Stimulated activated CD4-positive, alpha-beta T cell treated with anti-CD3 and anti-CD28 coated beads, Interleukin-1b, Interleukin-23, amount 100 ng/mL, for 24 hours (primary cell): ENCODE measurements around the gene PDE6B.
"Not testable (repeated sequence)": the region's sequence is repeated elsewhere in the genome, so short reads cannot be mapped to it uniquely, and the experiment has no call there.

Experiments
- DNase-seq, 4 experiments: peaks; one replicate each; pipeline ENCODE4 v3.0.0-alpha.2; 2020; ENCODE audit warnings: low read depth in 4 of 4, low spot score in 1 of 4

The PDE6B gene

DNA sequence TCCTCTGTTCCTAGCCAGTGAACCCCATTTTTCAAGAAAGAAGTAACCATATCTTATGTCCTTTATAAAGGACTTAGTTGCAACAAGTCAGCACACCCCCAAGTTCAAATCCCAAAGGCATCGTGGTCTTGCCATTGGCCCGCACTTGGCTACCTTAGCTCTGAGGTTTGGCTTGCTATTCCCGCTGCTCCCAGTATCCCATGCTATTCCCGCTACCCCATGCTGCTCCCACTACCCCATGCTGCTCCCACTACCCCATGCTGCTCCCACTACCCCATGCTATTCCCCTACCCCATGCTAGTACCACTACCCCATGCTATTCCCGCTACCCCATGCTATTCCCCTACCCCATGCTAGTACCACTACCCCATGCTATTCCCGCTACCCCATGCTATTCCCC, 42.8 kb downstream of the PDE6B start:
- DNase-seq: not testable (repeated sequence)

DNA sequence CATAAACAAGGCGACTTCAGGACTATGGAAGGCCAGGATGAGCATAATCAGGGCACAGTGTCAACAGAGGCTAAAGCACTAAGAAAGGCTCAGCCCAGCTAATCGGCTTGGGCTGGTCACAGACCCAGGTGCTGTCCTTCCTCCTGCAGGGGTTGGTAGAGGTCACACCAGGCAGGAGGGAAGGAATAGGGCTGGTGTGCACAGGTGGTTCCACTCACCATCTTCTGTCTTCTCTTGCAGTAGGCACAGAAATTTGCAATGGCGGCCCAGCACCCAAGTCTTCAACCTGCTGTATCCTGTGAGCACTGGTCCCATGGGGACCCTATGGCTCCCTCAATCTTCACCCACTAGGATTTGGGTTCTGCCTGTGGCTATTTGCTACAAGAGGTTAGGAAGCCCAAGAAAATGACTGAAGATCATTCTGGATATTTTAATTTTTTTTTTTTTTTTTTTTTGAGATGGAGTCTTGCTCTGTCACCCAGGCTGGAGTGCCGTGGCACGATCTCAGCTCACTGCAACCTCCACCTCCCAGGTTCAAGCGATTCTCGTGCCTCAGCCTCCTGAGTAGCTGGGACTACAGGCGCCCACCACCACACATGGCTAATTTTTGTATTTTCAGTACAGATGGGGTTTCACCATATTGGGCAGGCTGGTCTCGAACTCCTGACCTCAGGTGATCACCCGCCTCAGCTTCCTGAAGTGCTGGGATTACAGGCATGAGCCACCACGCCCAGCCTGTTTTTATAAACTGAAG, 44.6 kb downstream of the PDE6B start:
- DNase-seq: not testable (repeated sequence)

DNA sequence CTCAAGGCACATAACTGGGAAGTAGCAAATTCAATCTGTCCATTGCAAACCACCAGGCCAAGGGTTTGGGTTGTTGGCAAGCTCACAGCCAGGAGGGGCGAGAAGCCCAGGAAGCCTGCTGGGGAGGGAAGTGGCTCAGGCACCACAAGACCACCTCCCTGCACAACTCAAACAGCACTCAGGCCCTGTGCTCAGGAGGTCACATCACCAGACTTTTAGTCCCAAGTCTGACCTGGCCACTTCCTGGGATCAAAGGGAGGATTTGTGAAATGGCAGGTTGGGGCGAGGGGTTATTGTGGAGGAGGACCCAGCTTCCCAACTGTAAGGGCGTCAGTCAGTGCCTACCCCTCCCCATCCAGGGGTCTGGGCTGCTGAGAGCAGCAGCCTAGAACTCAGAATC, 46.4 kb downstream of the PDE6B start:
- DNase-seq: no peak

DNA sequence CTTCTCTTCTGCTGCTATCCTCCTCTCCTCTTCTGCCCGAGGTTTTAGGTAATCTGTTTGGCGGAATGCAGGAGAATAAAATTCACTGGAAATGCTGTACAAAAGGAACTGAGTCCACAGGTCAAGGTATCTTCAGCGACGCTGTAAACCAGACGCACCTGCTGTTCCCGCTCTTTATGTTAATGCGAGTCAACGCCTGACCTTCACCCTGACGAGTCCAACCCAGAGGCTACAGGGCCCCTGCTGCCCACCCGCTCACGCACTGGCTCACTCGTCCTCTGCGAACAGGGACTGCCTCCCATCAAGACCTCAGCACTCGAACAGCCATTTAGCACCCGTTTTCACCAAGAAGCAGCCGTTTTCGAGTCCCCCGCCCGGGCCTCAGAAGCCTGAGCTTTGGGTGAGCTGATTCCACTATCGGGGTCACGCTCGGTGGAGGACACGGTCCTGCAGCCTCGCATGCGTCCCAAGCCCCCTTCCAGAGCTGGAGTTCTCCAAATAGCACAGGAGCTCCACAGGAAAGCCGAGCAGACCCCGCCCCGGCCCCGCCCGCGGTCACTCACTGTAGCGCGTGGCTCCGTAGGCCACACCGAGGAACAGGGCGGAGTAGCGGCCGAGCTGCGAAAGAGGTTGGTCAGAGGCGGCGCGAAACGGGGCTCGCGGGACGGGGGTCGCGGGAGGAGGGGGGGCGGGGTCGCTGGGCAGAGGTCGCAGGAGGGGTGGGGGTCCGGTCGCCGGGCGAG, 48.1 kb downstream of the PDE6B start:
- no peak for DNase-seq

DNA sequence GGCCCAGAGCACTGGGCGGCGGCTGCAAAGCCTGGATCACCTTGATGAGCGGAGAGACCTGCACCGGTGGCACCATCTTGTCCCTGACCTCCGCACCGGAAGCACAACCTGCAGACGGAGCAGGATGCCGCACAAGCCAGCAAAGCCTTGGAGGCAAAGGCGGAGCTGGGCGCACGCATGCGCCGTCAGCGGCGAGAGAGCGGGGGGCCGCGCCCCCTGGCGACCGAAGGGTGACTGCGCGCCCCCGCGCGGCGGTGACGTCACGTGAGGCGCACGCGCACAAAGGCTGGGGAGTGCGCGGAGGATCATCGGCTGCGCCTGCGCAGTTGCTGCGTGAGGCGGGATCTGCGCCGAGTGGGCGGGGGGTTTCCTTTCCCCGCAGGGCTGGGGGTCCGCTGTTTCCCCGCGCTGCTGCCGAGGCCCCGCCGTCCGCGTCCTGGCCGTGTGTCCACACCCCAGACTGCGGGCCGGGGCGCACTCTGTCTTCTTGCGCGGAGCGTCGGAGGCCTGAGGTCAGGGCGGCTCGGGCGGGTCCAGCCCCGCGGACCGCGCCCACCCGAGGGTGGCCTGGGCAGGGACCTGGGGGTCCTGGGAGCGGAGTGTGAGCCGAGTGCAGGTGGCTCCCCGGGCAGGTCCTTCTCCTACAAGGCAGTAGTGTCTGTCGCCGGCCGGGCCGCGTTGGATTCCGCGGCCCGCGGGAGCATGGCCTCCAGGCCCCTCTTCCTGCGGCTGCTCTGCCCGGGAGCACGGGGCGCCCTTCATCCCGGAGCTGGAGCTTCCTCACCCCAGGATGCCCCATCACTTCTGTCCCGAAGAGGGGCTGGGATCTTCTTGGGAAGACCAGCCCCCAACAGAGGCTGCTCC, 49.0 kb downstream of the PDE6B start, which contains the start of the genes ATP5ME and MYL5:
Gene ATP5ME, minus strand, starts transcription at position 105 of the 864 bp plus-strand sequence. Its CDS starts 29 bp downstream, at position 76.
Gene MYL5, plus strand, starts transcription at position 371 of the 864 bp plus-strand sequence. CDS start 3,485 bp downstream, outside the sequence.
- DNase-seq: peak; percentile 92 to 97 (median 96)

DNA sequence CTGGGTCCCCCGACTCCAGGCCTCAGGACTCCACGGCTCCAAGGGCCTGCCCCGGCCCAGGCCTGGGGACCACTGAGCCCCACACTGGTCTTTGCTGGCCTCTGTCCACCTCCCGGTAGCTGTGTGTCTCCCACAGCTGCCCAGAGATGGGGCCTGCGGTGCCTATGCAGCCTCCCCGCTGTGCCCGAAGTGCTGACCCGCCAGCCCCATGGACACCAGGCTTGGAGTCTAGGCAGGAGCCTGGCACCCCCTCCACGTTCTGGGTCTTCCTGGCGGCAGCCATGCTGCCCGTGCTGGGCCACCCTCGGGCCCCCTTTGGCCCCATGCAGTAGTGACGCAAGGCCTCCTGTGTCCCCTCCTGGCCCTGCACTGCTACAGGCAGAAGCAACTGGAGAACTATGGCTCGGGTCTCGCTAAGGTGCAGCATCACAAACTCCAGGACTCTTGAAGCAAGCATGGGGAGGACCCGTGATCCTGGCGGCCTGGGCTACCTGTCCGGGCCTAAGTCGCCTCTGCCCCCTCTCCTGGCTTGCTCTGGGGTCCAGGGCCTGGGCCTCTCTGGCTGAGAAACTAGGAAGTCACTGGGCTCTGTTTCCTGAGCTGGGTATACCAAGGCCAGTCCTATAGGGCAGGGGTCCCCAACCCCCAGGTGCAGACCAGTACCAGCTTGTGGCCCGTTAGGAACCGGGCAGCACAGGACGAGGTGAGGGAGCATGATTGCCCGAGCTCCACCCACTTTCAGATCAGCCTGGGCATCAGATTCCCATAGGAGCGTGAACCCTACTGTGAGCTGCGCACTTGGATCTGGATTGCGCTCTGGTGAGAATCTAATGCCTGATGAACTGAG, 49.9 kb downstream of the PDE6B start:
- DNase-seq: no peak

DNA sequence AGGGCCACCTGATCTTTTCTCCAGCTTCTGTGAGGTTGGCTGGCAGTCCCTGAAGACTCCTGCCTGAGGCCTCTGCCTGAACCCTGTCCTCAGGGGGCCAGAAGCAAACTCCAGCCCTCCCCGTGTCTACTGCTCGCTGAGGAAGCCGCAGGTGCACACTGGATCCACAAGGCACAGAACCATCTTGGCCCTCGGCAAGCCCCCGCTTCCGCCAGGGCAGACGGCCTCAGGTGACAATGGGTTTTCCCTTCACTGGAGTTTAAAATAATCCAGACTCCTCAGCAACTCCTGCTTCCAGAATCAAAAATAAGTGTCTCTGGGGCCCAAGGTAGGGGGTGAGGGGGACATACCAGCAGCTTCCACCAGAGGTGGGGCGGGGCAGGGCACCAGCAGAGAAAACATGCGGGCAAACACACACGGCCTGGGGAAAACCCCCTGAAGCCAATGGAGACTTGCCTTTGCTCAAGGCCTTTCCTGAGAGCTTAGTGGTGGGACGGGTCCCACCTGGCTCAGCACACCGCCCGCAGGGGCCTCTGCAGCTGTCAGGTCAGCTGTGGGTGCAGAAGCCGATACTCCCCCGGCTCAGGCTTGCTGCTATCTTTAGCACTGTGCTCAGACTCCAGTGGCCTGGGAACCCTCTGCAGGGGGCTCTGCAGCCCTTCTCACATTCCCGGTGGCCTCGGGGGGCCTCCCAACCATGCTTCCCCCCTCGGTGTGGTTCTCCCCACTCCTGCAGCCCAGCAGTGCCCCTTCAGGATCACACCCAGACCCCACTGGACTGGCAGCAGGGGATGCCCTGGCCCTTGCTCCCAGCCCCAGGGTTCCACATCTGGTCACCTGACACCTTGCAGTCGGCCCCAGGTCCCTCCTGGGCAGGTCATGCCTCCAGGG, 50.9 kb downstream of the PDE6B start:
- no peak for DNase-seq

DNA sequence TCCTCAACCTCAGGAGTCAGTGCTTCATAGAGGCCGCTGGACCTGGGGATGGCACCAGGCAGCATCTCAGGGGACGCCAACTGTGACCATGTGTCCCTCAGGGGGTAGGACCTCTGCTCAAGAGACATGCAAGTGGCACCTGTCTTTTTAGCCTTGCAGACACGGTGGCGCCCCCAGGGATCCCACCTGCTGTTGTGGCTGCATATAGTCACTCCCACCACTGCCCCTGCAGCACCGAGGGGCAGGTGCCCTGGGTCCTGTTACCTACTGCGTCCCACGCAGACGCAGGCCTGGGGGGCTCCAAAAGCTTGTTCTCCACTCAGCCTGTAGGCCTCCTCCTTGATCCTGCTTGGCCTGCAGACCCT, 51.5 kb downstream of the PDE6B start:
- DNase-seq: no peak

DNA sequence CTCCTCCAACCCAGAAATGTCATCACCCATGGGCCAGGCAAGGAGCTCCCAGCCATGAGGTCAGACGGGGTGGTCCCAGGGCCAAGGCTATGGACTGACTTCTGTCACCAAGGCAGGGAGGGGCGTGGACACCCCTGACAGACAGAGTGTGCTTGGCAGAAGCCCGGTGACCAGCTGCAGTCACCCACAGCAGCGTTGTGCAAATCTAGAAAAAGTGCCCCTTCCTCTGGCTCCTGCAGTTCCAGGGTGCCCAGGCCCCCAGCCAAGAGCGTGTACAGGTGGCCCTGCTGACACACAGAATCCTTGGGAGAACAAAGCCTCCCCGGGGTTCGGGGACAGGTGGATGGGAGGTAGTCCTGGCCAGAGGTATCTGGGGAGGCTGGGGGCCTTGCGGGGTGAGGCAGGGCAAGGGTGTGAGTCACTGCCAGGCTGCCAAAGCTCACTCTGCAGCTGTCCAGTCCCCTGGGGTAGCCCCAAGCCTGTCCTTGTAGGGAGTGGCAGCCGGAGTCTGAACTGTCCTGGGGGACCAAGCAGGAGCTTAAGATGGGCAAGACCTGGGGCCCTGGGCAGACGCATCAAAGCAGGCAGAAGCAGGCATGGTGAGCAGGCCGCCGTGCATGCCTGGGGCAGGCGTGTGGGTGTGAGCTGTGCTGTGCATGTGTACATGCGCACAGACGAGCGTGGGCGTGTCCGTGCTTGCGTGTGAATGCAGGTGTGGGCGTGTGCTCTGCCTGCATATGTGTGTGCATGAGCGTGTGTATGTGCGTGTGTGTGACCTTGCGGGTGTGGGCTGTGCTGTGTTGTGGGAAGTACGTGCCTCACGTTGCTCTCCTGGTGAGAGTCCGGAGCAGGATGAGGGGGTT, 52.3 kb downstream of the PDE6B start:
- no peak for DNase-seq

DNA sequence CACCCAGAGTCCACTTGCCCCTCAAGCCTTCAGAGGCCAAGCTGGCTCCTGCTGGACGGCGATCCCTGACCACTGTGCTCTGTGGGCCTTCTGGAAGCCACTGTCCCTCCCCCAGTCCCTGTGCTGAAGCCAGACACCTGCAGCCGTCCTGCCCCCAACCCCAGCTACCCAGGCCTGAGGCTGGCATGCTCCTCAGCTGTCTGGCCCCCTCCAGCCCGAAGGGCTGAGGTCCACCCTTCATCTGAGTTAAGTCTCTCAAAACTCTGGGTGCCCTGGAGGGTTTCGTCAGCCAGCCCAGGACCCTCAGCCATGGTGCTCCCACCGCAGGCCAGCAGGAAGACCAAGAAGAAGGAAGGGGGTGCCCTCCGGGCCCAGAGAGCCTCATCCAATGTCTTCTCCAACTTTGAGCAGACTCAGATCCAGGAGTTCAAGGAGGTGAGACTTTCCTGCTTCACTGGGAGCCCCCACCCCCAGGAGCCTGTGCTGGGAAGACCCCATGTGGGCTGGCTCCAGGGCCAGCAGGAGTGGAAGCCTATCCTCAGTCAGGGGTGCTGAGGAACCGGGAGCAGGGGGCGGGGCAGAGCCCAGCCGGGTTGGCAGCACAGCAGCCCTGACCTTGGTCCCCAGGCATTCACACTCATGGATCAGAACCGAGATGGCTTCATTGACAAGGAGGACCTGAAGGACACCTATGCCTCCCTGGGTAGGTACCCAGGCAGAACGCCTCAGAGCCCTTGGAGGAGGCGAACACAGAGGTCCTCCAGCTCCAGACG, 53.1 kb downstream of the PDE6B start:
- DNase-seq: no peak

DNA sequence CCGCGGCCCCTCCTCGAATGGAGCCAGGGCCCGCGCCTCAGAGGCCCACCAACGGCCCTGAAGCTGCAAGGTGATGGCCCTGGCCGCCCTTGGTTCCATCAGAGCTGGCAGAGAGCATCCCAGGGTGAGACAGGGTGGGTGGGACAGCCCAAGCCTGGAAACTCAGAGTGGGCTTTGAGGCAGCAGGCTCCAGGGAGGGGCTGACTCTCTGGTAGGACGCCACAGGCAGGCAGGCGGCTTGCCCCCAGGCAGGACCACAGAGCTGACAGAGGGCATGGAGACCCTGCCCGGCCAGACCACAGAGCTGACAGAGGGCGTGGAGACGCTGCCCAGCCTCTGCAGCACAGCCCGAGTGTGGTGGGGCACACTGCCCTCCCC, 53.7 kb downstream of the PDE6B start:
- no peak for DNase-seq

DNA sequence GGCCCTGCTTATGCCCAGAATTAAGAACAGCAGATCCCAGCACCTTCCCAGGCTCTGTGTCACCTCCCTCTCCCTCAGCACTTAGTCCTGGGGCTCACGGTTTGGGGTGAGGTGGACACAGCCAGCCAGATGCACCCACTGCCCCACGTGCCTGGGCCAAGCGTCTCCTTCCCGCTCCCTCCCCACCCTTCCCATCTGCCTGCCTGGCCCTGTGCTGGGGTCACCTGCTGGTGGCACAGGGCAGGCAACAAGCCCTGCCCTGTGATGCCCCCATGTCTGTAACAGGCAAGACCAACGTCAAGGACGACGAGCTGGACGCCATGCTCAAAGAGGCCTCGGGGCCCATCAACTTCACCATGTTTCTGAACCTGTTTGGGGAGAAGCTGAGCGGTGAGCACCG, 54.3 kb downstream of the PDE6B start:
- DNase-seq: no peak

DNA sequence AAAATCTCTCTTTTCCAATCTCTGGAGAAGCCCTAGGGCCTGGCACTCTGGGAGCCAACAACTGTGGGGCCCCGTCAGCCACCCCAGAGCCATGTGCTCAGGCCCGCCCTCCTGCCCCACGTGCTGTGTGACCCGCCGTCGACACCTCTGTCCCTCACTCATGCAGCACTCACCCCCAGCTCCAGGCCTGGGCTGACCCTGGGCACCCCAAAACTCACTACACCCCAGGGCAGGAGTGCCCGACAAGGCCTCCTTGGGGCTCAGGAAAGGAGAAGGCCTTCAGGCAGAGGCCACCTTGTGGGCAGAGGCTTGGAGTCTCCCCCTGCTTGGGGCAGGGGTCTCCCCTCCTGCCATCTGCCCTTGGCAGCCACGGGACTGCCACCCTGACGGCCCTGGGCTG, 54.7 kb downstream of the PDE6B start:
- no peak for DNase-seq

DNA sequence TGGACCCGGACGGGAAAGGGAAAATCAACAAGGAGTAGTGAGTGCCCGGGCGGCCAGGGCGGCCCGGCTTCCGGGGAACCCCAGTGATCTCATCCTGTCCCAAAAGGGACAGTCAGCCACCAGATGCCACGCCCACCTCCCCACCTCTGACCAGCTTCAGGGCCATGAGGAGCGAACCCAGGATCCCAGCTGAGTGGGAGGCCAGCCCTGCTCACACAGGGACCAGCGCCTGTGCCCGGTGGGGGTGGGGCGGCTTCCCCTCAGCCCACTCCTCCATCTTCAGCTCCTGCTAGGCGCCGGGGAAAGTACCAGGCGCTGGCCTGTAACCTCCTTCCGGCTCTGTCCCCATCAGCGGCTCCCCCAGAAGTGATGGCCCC, 55.2 kb downstream of the PDE6B start:
- DNase-seq: no peak

DNA sequence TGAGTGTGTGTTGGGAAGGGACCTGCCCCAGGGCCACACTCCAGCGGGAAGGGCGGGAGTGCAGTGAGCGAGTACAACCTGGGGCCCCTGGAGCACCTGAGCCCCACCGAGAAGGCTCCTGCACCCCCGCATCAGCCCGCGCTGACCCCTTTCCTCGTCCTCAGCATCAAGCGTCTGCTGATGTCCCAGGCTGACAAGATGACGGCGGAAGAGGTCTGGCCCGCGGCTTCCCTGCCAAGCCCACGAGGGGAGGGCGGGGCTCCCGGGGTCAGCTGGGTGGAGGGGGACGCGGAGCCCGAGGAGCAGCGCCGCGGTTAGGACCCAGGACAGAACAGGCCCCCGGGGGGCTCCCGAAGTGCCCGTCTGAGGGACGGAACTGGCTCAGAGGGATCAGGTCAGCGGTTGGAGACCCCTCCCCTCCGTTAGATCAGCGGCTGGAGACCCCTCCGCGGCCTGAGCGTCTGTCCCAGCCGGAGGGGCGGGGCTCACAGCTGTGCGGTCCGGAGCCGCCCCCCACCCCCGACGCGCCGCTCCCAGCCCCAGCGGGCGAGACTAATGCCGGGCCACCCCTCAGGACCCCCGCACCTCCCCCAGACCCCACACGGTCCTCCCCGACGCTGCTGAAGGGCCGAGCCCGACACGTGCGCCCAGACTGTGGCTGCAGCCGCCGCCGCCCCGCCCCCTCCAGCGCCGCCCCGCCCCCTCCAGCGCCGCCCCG, 55.7 kb downstream of the PDE6B start:
- no peak for DNase-seq

DNA sequence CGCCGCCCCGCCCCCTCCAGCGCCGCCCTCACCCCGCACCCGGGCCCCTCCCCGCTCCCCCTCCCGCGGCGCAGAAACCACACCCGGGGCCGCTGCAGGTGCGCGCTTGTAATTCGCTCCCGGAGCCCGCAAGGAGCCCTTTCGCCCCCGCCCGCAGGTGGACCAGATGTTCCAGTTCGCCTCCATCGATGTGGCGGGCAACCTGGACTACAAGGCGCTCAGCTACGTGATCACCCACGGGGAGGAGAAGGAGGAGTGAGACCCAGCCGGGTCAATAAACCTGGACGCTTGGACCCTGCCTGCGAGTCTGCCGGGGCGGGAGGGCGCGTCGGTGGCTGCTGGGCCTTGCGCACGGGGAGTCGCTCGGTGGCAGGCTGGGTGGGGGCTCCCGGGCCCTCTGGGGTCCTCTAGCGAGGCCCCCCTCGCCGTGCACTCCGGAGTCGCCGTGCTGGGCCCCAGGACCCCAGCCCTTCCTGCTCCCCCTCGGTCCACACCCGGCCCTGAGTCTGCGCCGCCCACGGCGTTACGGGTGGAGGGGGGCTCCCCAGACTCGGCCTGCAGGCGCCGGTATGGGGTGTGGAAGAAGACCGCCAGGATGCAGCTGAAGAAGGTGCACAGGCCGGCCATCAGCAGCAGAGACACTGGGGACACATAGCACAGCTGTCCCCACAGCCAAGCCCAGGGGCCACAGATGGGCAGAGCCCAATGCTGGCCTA, 56.5 kb downstream of the PDE6B start:
- DNase-seq: no peak
